IMR-90 (cell line): ENCODE results near the gene PLCB3.

Experiments used
- BHLHE40 ChIP-seq: fragments of 150-350 bp; IDR thresholded peaks from 2 replicates; pipeline ENCODE4 v1.6.1; 2016; ENCODE audit warnings: mild to moderate bottlenecking, low read depth, low read length
- CEBPB ChIP-seq: IDR thresholded peaks from 2 replicates; pipeline ENCODE4 v1.6.1; 2012; ENCODE audit warnings: low read depth, low read length, improper control_type of control experiment
- MAFK ChIP-seq: IDR thresholded peaks from 2 replicates; pipeline ENCODE4 v1.6.1; 2012; ENCODE audit warnings: low read depth, low read length, improper control_type of control experiment
- MAZ ChIP-seq: IDR thresholded peaks from 2 replicates; pipeline ENCODE4 v1.6.1; 2012; ENCODE audit warnings: low read depth, mild to moderate bottlenecking, low read length, improper control_type of control experiment, moderate library complexity, borderline replicate concordance
- MXI1 ChIP-seq: IDR thresholded peaks from 2 replicates; pipeline ENCODE4 v1.6.1; 2012; ENCODE audit warnings: low read depth, mild to moderate bottlenecking, low read length, moderate library complexity, borderline replicate concordance
- POLR2A ChIP-seq: IDR thresholded peaks from 2 replicates; pipeline ENCODE4 v1.6.1; 2012; ENCODE audit warnings: mild to moderate bottlenecking, low read depth, low read length
- RAD21 ChIP-seq: IDR thresholded peaks from 2 replicates; pipeline ENCODE4 v1.6.1; 2012; ENCODE audit warnings: low read length, improper control_type of control experiment
- RFX5 ChIP-seq: IDR thresholded peaks from 2 replicates; pipeline ENCODE4 v1.8.0; 2012; ENCODE audit warnings: low read depth, mild to moderate bottlenecking, low read length, moderate library complexity
- SMC3 ChIP-seq: fragments of 150-350 bp; IDR thresholded peaks from 2 replicates; pipeline ENCODE4 v1.6.1; 2016; ENCODE audit warnings: low read depth, mild to moderate bottlenecking, antibody characterized with exemption, low read length, moderate library complexity
- TF ChIP-seq, protein P1 (sequence below): conservative IDR thresholded peaks from 2 replicates; pipeline ENCODE4 v1.5.1; 2012; ENCODE audit warnings: mild to moderate bottlenecking, low read depth, low read length, improper control_type of control experiment

DNA sequence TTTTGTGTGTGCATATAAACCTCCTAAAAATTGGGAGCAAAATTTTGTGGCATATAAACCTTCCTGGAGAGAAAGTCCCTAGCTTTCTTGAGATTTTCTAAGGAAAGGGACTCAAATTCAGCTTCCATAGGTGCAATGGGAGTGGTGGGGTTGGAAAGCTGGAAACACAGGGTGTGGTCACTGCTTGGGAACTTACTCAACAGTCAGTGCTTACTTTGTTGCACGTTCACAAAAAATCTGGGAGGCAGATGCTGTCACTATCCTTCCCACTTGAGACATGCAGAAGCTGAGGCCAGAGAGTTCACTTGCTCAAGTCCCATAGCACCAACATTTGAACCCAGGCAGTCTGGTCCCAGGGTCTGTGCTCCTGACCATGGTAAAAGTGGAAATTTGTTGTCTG, 44.9 kb downstream of the PLCB3 start:
- TF ChIP-seq, protein P1, sequence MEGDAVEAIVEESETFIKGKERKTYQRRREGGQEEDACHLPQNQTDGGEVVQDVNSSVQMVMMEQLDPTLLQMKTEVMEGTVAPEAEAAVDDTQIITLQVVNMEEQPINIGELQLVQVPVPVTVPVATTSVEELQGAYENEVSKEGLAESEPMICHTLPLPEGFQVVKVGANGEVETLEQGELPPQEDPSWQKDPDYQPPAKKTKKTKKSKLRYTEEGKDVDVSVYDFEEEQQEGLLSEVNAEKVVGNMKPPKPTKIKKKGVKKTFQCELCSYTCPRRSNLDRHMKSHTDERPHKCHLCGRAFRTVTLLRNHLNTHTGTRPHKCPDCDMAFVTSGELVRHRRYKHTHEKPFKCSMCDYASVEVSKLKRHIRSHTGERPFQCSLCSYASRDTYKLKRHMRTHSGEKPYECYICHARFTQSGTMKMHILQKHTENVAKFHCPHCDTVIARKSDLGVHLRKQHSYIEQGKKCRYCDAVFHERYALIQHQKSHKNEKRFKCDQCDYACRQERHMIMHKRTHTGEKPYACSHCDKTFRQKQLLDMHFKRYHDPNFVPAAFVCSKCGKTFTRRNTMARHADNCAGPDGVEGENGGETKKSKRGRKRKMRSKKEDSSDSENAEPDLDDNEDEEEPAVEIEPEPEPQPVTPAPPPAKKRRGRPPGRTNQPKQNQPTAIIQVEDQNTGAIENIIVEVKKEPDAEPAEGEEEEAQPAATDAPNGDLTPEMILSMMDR: no peak
- TF ChIP-seq BHLHE40: no peak
- no peak for TF ChIP-seq RAD21
- TF ChIP-seq MXI1: no peak
- TF ChIP-seq MAZ: no peak
- TF ChIP-seq MAFK: no peak
- TF ChIP-seq RFX5: no peak
- no peak for TF ChIP-seq CEBPB
- TF ChIP-seq POLR2A: no peak
- TF ChIP-seq SMC3: no peak
